Tongue (tissue), 2 donors: ENCODE results near the gene ELP4. TPM values are rescaled to one million over a fixed set of nuclear protein-coding genes. Genes with fewer than 3 reads are reported as not detected.
A peak's percentile ranks its signal among the peaks of the same experiment; 100 is the strongest.
"Not testable (repeated sequence)": the region's sequence is repeated elsewhere in the genome, so short reads cannot be mapped to it uniquely, and the experiment has no call there.

ENCODE experiments used
- DNase-seq: peaks from one replicate; pipeline ENCODE4 v3.0.0-alpha.2; 2015
- total RNA-seq: library from RNA; depleted of rRNA; stranded (reverse); fragments of >200 nt; gene quantifications from one replicate; pipeline ENCODE4 v1.2.3, GENCODE V29; 2014

Gene ELP4
- total RNA-seq = 41.7 TPM

- DNase-seq = peak; percentile 99
Measured at GRCh38 chr11:31509429-31510345, at the start of gene ELP4, which contains the start of gene IMMP1L. TSS of gene ELP4 (plus strand) at chr11:31509767. CDS start at chr11:31509785, 18 bp downstream. TSS of gene IMMP1L (minus strand) at chr11:31509622. CDS start at chr11:31463276, 46,346 bp downstream.

GRCh38 chr11:31464436-31464835, 45.1 kb upstream of the ELP4 start:
- no peak for DNase-seq

- no peak for DNase-seq
Measured at GRCh38 chr11:31474083-31474482, 35.5 kb upstream of the ELP4 start.

- DNase-seq = peak; percentile 2
Measured at GRCh38 chr11:31477528-31478222, 31.9 kb upstream of the ELP4 start.

- DNase-seq = no peak
Measured at GRCh38 chr11:31478223-31478590, 31.4 kb upstream of the ELP4 start.

GRCh38 chr11:31479066-31479465, 30.5 kb upstream of the ELP4 start:
- no peak for DNase-seq

GRCh38 chr11:31480930-31481329, 28.6 kb upstream of the ELP4 start:
- peak; percentile 4 for DNase-seq

- DNase-seq = no peak
Measured at GRCh38 chr11:31484497-31484896, 25.1 kb upstream of the ELP4 start.

GRCh38 chr11:31487848-31488247, 21.7 kb upstream of the ELP4 start:
- DNase-seq = peak; percentile 31

GRCh38 chr11:31492320-31492913, 17.1 kb upstream of the ELP4 start:
- DNase-seq = no peak

- DNase-seq = no peak
Measured at GRCh38 chr11:31493235-31493634, 16.3 kb upstream of the ELP4 start.

GRCh38 chr11:31493762-31494161, 15.8 kb upstream of the ELP4 start:
- not testable (repeated sequence) for DNase-seq

GRCh38 chr11:31499576-31500178, 9.9 kb upstream of the ELP4 start:
- DNase-seq = no peak

GRCh38 chr11:31500560-31500959, 9.0 kb upstream of the ELP4 start:
- no peak for DNase-seq

- DNase-seq = no peak
Measured at GRCh38 chr11:31509051-31509428, 527 bp upstream of the ELP4 start.

- no peak for DNase-seq
Measured at GRCh38 chr11:31512117-31512516, 2.5 kb downstream of the ELP4 start.

- no peak for DNase-seq
Measured at GRCh38 chr11:31521497-31522150, 12.1 kb downstream of the ELP4 start.

- DNase-seq = no peak
Measured at GRCh38 chr11:31529189-31529588, 19.6 kb downstream of the ELP4 start.

- no peak for DNase-seq
Measured at GRCh38 chr11:31529701-31530100, 20.1 kb downstream of the ELP4 start.

GRCh38 chr11:31531293-31531692, 21.7 kb downstream of the ELP4 start:
- DNase-seq = no peak

GRCh38 chr11:31535479-31535878, 25.9 kb downstream of the ELP4 start:
- no peak for DNase-seq

GRCh38 chr11:31542862-31543261, 33.3 kb downstream of the ELP4 start:
- no peak for DNase-seq
